Activated naive CD4-positive, alpha-beta T cell (primary cell): ENCODE measurements around the gene CABLES2.

Experiments
- DNase-seq, 4 experiments: peaks; one replicate each; lab custom pipeline; 2025; lab: John Stamatoyannopoulos, UW

CABLES2 gene

DNA sequence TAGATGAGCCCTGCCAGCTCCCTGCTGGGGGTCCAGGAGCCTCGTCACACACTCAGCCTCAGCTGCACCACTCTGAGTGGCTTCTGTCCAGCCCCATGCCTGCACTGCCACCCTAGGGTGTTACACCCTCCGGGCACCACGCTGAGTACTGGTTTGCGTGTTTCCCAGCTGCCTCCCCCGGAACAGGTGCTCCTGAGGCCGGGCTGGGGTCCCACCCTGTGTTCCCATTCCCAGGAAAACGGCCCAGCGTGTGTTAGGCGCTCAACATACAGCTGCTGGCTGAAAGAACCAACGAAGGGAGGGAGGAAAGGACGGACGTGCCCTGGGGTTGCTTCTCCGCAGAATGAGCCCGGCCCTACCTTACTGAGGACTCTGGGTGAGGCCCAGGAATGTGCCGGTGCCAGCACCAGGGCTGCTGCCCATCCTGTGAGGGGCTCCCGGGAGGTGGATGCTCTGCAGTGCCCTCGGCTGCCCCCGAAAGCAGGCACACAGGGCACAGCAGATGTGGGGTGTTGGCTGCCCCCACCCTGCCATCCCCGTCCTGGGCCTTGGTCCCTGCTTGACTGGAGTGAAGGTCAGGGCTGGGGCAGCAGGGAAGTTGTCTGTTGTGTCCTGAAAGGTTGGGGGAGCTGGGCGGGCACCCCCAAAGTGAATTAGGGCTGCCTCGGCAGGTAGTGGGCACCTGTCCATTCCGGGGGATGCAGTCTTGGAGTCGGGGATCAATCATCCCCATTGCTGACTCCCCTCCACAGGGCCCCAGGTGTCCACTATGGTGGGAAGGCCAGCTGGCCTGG is 56.3 kb downstream of the CABLES2 start:
- no peak for DNase-seq

DNA sequence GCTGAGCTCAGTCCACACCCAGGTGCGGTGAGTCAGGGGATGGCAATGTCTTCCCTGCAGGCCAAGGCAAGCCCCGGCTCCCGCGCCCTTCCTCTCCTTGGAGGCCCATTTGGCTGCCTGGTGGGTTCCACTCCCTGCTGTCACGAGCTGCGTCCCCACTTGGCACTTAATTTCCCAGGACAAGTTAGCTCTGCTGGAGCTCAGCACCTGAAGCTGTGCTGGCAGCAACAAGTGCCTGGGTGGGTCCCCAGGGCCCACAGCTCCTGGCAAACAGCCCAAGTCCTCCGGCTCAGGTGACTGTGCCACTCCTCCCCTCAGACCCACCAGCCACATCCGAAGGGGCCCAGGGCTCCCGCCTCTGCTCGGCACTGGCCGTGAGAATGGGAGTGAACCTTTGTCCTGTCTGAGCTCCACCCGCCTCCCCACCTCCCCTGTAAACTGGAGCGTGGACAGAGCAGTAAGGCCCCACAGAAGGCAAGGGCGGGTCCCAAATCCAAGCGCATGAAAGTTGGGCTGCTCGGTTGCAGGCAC is 56.9 kb downstream of the CABLES2 start:
- no peak for DNase-seq

DNA sequence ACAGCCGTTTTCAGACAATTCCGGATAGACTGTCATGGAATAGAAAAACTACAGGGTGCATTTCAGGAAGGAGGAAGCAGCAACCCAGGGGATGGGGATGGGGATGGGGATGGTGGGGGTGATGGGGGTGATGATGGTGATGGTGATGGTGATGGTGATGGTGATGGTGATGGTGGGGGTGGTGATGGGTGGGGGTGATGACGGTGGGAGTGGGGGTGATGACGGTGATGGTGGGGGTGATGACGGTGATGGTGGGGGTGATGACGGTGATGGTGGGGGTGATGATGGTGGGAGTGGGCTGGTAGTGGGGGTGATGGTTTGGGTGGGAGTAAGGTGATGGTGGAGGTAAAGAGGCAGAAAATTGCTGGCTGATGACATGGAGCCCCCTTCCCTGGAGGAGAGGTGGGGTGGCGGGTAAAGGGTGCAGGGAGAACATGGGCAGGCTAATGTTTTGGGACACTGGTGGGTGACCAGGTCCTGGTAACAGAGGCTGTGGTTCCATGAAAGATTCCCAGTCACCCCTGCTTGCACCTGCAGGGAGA is 57.5 kb downstream of the CABLES2 start:
- DNase-seq: no peak

DNA sequence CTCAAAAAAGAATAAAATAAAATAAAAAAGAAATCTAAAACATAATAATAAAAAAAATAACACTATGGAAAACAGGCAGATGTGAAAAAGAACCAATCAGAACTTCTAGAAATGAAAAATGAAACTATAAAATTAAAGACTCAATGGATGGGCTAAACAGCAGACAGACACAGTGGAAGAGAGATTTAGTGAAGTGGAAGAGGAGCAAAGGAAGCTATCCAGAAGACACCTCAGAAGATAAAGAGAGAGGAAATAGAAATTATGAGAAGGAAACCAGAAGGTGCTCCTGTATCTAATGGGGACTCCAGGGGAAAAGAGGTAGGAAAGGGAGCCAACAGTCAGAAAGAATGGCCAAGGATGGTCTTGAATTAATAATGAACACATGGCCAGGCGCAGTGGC is 58.5 kb downstream of the CABLES2 start:
- no peak for DNase-seq

DNA sequence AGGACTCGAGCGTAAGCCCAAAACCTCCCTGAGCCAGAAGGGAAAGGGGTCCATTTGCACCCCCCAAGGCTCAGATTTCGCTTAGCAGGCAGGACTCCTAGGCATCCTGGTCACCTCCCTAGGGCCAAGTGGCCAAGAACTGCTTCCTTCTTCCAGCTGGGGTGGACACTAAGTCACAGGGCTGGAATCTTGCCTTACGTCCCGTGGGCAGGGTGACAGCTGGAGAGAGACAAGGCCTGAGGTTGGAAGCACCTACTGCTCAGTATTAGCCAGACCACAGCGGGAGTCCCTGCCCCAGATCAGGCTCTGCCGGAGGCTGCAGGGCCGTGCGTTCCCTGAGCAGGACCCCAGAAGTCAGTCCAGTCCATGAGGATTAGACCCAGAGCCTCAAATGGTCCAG is 59.6 kb downstream of the CABLES2 start:
- no peak for DNase-seq

DNA sequence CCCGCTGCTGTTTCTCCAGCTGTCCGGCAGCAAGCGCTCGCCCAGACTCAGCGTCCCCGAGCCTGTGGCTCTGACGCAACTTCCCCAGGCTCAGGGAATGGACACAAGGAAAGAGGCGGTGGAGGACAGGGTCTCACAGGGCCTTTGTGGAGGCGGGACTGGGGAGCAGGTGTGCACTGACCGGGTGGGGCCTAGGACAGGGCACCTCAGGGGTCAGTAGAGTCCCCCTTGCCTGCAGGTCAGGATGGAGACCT is 60.0 kb downstream of the CABLES2 start:
- DNase-seq: no peak

DNA sequence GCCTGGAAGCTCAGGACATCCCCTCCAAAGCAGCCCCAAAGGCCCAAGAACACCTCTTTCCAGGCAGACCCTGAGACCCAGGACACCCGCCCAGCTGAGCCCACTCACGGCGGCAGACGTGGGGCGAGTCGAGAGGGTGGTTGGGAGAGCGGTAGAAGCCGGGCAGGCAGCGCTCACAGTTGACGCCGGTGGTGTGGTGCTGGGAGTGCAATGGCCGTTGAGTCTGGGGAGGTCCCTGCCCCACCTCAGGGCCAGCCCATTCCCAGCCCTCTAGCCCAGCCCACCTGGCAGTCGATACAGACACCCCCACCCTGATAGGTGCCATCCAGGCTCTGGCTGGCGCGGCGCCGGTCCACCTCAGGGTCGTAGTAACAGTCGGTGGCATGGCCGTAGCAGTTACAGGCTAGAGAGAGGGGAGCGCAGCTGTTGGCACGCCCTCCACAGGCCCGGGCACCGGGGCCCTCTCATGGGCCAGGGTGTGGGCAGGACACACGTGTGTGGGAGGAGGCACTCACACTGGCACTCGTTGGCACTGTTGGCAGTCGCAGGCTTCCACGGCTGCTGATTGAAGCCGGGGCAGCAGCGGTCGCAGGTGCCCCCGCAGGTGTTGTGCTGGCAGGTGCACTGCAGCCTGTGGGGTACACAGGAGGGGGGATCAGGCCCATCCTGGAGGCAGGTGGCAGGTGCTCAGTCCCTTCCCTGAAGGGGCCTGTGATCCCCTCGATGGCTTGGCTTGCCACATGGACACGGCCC is 60.5 kb downstream of the CABLES2 start:
- no peak for DNase-seq

DNA sequence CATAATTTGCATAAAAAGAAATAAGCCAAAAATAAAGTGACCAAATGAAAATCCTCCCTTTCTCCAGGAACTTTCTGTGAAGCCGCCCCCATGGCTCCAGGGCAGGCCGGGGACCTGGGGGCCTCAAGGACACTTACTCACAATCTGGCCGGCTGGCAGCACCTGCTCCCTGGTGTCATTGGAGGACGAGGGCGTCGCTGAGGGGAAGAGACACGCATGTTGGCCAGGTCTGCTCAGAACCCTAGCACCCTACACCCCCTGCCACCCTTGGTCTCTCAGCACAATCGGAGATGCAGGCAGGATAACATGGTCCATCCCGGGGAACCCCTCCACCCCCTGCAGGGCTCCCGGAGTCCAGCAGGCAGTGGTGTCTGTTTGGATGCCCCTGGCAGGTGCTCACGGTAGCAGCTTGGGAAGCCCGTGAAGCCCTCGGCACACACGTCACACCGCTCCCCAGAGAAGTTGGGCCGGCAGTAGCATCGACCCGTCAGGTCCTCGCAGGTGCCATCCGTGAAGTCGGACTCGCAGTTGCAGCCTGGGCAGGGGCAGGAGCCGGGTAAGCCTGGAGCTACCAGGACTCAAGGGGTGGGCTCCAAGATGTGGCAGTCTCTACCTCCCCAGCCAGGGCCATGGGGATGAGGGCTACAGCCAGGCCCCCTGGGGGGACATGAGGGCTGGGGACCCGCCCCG is 61.3 kb downstream of the CABLES2 start:
- no peak for DNase-seq

DNA sequence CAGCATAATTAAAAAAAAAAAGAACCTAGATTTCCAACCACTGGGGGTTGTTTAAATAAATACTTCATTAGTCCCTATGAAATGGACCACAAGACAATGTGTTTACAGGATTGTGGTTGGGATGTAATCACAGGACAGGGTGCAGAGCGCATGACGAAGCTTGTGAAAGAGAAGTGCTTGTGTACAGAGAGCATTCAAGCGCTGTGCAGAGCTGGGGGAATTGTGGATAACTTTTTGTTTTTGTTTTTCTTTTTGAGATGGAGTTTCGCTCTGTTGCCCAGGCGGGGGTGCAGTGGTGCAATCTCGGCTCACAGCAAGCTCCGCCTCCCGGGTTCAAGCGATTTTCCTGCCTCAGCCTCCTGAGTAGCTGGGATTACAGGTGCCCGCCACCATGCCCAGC is 62.3 kb downstream of the CABLES2 start:
- no peak for DNase-seq

DNA sequence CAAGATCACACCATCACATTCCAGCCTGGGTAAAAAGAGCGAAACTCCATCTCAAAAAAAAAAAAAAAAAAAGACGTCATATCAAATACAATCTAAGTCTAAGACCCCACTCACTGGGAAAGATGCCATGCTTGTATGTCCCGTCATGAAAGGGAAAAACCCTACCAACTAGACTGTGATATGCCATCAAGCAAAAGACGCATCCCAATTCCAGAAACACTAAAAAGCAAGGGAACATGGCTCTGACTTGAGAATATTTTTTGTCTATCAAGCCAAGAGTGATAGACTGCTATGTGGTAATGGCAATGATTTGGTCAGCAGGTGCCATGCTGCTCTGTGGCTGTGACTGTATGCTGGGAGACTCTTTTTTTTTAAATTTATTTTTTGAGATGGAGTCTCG is 63.0 kb downstream of the CABLES2 start:
- no peak for DNase-seq

DNA sequence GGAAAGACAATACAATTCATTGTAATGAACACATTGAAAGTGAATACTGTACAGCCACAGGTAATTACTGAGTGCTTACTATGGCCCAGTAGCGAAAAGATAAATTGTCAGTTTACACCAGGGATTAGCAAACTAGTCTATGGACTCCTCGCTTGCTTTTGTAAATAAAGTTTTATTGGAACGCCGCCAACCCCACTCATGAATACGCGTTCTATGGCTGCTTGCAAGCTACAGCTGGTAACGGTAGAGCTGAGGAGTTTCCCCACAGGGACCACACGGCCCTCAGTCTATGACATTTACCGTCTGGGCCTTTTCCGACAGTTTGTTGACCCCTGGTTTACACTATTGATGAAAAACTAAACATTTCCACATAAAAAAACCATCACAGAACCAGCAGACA is 64.2 kb downstream of the CABLES2 start:
- DNase-seq: no peak

DNA sequence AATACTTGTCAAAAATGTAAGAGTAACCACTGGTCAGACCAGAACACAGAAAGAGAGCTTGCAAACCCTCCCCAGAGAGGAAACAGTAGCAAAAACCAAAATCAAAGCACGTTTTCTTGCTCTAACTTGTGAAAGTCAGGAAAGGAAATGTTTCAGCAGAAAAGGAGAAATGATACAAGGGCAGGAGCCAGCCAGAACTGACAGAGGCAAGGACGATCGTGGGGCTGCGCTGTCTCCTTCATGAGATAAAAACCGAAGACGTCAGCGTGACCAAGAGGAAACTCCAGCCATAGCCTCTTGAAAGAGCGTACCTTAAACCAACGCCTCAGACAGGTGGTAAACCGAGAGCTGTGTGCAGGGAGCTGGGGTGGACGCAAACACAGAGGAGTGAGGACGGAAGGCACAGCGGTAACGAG is 67.4 kb downstream of the CABLES2 start:
- no peak for DNase-seq
